Fibroblast of villous mesenchyme (primary cell): ENCODE results near the gene FBLN5. TPM values are rescaled to one million over a fixed set of nuclear protein-coding genes. Genes with fewer than 3 reads are reported as not detected.
"Not testable (repeated sequence)": the region's sequence is repeated elsewhere in the genome, so short reads cannot be mapped to it uniquely, and the experiment has no call there.

Experiments used
- DNase-seq: peaks from one replicate; pipeline ENCODE4 v3.0.0-alpha.2; 2010; ENCODE audit warnings: low read depth
- H3K4me3 ChIP-seq: 2 replicates; pipeline ENCODE4 v1.5.1; 2011; ENCODE audit warnings: low read depth, mild to moderate bottlenecking, low read length
- total RNA-seq: library from RNA; depleted of rRNA; stranded (reverse); fragments of >200 nt; gene quantifications from 2 replicates; pipeline ENCODE4 v1.2.3, GENCODE V29; 2012
- TF ChIP-seq, protein P1 (sequence below): IDR thresholded peaks from 2 replicates; pipeline ENCODE4 v1.5.1; 2012; ENCODE audit warnings: low read depth, mild to moderate bottlenecking, low read length; ENCODE audit not compliant: insufficient read depth

The FBLN5 gene
- total RNA-seq, 1 donor = 77.7 TPM

DNA sequence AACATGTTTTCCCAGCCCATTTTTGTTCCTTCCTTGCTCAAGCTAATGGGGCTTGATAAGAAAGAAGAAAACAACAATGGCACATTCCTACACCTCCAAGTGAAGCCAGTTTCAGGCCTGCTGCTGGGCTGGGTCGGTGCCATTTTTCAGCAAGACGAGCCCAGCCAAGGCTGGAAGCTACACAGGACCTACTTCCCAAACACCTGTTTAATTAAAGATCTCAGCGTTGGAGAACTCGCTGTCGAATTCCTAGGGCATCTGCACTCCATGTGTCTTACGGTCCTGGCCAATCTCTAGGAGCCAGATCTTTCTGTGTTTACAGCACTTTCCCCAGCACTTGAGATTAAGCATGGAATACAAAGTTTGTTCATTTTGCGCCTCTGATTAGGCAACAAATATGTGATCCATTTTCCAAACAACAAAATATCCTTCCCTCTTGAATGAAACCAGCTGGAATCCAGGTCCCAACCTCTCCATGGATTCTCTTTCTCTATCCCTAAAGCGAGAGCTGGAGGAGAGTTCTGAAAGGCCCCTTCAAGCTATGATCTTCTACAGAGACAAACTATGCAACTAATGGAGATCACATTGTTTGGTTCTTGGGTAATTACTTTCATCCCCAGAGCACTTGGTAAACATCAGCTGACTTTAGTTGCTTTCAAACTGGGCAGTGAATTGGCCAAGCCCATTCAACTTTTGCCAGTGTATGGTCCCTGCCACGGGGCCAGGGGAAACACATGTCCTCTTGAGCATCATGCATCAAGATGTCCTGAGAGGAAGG is 45.9 kb downstream of the FBLN5 start:
- TF ChIP-seq, protein P1, sequence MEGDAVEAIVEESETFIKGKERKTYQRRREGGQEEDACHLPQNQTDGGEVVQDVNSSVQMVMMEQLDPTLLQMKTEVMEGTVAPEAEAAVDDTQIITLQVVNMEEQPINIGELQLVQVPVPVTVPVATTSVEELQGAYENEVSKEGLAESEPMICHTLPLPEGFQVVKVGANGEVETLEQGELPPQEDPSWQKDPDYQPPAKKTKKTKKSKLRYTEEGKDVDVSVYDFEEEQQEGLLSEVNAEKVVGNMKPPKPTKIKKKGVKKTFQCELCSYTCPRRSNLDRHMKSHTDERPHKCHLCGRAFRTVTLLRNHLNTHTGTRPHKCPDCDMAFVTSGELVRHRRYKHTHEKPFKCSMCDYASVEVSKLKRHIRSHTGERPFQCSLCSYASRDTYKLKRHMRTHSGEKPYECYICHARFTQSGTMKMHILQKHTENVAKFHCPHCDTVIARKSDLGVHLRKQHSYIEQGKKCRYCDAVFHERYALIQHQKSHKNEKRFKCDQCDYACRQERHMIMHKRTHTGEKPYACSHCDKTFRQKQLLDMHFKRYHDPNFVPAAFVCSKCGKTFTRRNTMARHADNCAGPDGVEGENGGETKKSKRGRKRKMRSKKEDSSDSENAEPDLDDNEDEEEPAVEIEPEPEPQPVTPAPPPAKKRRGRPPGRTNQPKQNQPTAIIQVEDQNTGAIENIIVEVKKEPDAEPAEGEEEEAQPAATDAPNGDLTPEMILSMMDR = no peak
- peak; percentile 73 for DNase-seq
- no peak overlapping the region for H3K4me3 ChIP-seq

DNA sequence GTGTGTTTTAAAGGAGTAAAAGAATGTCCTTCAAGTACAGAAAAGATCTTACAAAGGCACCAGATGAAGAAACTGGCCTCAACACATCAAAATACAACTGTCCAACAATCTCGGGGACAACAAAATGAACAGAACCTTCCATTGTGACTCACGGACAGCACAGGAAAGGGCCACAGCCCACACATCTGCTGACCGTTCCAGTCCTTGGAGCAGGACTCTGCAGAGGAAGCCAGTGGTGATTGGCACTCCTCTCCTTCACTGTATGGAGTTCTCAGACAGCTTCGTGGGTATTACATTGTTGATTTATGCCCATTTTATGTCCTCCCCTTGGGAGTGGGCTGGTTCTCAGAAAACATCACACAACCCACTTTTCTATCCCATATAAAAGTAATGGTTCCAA is 47.7 kb downstream of the FBLN5 start:
- TF ChIP-seq, protein P1 = no peak
- peak; percentile 15 for DNase-seq
- no peak overlapping the region for H3K4me3 ChIP-seq

DNA sequence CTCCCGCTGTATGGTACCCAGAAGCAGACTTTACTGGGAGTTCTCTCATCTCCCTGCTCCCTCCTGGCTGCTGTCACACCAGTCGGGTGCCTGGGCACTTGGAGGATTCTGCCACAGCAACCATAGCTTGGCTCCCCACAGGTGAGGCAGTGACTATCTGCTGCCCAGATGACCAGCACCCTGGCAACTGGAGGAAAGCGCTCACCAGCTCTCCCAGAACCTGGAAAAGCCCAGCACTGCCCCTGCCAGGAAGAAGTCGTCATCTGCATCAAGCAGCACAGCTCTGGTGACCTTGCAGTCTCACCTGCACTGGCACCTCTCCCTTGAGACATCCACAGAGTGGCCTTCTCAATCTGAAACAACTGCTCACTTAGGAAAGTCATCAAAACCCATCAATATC is 48.3 kb downstream of the FBLN5 start:
- TF ChIP-seq, protein P1 = no peak
- no peak overlapping the region for H3K4me3 ChIP-seq
- DNase-seq = no peak

DNA sequence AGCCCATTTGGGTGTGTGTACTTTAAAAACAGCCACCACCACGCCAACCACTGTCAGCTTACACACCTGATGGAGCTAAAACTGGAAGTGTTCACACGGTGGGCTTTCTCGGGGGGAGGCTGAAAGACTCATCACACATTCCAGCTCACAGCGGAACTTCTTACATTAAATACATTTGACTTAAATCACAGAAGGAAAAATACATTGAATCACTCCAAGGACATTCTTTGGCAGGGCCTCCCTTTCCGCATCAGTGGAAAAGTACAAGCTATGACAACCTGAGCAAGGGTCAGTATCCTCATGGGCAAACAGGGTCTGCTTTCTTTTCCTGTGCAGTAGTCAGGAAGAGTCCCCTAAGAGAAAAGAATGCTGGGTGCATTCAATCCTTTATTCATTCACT is 49.1 kb downstream of the FBLN5 start:
- no peak overlapping the region for H3K4me3 ChIP-seq
- DNase-seq = no peak
- TF ChIP-seq, protein P1 = no peak

DNA sequence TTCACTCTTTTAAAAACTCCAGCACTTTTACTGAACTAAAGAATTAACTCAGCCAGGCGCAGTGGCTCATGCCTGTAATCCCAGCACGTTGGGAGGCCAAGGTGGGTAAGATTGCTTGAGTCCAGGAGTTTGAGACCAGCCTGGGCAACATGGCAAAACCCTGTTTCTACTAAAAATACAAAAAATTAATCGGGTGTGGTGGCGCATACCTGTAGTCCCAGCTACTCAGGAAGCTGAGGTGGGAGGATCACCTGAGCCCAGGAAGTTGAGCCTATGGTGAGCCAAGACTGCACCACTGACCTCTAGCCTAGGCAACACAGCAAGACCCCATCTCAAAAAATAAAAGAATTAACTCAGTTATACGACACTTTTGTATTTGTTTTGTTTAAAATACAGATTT is 49.8 kb downstream of the FBLN5 start:
- not testable (repeated sequence) for DNase-seq, H3K4me3 ChIP-seq

DNA sequence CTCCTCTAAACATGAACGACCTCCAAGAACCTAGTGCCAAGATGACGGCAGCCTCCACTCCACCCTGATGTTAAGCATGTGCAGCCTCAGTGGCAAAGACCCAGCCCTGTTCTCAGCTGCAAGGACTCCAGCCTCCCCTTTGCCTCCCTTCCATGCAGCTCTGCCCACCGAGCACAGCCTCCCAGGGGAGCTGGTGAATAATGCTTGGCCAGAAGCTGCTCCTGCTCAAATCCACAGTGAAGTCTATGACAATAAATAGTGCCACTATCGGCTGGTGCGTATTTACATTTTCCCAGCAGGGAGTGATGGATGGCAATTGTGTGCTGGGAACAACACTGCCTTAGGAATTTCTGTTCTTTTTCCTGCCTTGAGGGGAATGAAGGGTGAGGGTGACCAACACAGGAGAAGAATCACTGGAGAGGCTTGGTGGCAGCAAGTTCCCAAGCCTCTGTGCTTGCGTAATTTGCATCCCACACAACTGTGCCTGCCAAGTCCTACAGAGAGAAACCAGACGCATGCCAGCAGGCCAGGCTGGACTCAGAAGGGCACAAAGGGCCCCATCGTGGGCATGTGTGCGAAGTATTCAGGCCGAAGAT is 50.3 kb downstream of the FBLN5 start:
- peak; percentile 72 for DNase-seq
- TF ChIP-seq, protein P1 = no peak
- no peak overlapping the region for H3K4me3 ChIP-seq

DNA sequence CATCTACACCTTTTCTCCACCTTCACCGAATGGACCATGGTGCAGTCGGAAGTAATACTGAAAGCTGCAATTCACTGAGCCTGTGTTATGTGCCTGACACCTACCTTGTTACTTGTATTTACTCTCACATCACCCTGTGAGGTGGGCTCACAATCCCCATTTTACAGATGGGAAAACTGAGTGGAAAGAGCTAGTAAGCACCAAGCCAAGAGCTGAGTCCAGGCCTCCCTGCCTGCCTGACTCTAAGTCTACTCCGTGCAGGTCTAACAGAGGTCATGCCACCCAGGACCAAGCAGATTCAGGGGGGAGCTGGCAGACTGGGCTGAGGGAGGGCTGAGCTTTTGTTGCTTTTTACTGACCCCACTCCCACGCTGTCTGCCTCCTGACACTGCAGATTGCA is 51.1 kb downstream of the FBLN5 start:
- TF ChIP-seq, protein P1 = no peak
- H3K4me3 ChIP-seq = no peak overlapping the region
- DNase-seq = no peak
